T-helper 1 cell treated with Interleukin-12 subunit alpha and Interleukin-12 subunit beta and Interleukin-4 antibody, amounts not matched to agents 30 ng/mL and 1 ng/mL, for 36 hours (primary cell): ENCODE data around the gene LRCH4. TPM values are rescaled to one million over a fixed set of nuclear protein-coding genes. Genes with fewer than 3 reads are reported as not detected.

Experiments
- intact Hi-C: fragments of 100-400 bp; cut with micrococcal nuclease; formaldehyde crosslinking; loops from one replicate; pipeline ENCODE4 v1.15.1; 2024
- total RNA-seq: library from RNA; stranded (reverse); gene quantifications from 2 replicates; pipeline ENCODE4 v1.2.3, GENCODE V29; 2022

The LRCH4 gene, protein sequence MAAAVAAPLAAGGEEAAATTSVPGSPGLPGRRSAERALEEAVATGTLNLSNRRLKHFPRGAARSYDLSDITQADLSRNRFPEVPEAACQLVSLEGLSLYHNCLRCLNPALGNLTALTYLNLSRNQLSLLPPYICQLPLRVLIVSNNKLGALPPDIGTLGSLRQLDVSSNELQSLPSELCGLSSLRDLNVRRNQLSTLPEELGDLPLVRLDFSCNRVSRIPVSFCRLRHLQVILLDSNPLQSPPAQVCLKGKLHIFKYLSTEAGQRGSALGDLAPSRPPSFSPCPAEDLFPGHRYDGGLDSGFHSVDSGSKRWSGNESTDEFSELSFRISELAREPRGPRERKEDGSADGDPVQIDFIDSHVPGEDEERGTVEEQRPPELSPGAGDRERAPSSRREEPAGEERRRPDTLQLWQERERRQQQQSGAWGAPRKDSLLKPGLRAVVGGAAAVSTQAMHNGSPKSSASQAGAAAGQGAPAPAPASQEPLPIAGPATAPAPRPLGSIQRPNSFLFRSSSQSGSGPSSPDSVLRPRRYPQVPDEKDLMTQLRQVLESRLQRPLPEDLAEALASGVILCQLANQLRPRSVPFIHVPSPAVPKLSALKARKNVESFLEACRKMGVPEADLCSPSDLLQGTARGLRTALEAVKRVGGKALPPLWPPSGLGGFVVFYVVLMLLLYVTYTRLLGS
- 171 and 180 TPM in 2 replicates for total RNA-seq

DNA sequence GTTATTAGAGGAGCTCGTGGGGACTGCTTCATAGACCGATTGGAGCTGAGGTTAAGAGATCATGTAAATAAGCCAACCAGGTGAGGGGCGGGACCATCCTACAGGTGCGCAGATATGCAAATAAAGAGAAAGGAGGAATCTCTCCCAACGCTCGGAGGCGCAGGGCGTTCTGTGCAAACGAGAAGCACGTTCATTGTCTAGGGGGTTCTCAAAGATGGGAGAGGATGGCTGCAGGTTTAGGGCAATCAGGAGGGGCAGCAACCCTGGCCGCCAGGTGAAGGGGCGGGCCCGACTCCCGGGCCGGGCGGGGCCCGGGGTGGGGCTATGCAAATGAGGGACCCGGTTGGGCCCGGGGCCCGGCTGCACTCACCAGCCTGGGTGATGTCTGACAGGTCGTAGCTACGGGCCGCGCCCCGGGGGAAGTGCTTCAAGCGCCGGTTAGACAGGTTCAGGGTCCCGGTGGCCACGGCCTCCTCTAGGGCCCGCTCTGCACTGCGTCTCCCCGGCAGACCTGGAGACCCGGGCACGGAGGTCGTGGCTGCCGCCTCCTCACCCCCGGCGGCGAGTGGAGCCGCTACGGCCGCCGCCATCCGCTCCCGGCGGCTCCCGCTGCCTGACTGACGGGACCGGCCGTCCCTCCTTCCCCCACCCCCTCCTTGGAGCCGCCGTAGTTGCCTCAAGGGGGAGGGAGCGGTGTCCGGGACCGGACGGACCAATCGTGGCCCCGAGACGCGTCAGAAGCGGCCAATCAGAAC is at the start of gene LRCH4:
Gene LRCH4 (minus strand): TSS at position 619 of the 755 bp plus-strand sequence. CDS start 29 bp downstream, at position 590.
- intact Hi-C loops = loop anchor here (1.0 to 10.0 kb wide), 17 partner anchors 19 to 484 kb away; partner anchors contain the start of genes AP4M1, CNPY4, GNB2 and MCM7

- intact Hi-C loops = loop anchor here (1.0 kb wide), 1 partner anchor 60 kb away; no protein-coding TSS in a partner anchor
These were observed 47.2 kb upstream of the LRCH4 start for GRCh38 chr7:100632951-100633717.

DNA sequence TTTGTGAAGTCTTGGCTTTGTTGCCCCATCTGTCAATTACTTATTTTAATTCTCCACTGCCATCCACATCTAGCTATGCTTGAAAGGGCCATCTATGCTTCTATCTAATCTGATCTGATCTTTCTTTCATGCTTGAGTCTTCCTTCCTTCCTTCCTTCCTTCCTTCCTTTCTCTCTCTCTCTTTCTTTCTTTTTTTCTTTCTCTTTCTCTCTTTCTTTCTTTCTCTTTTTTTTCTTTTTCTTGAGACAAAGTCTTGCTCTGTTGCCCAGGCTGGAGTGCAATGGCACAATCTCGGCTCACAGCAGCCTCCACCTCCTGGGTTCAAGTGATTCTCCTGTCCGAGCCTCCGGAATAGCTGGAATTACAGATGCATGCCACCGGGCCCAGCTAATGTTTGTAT is 44.1 kb upstream of the LRCH4 start:
- intact Hi-C loops = no loop called here

DNA sequence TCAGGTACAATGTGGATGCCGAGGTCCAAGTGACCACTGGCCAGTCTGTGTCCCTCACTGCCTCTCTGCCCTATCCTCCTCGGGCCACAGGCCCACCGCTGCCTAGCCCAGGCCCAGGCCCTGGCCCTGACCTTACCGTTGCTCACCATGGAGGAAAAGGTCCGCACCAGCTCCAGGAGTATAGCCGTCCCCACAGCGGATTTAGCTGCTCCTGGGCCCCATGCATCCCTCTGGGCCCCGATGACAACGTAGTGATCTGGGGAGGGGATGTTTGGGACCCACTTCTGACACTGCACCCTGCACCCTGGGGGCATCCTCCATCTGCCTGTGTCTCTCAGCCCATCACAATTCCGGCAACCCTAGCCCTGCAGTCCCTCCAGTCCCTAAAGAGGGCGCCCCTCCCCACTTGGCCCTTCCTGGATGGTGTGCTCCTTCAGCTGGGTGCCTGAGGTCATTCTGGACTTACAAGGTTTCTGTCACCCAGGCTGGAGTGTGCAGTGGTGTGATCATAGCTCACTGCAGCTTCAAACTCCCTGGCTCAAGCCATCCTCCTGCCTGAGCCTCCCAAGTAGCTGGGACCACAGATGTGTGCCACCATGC is 43.3 kb upstream of the LRCH4 start:
- intact Hi-C loops = loop anchor here (5.0 kb wide), 1 partner anchor 258 kb away; the partner anchor contains the start of gene UFSP1

DNA sequence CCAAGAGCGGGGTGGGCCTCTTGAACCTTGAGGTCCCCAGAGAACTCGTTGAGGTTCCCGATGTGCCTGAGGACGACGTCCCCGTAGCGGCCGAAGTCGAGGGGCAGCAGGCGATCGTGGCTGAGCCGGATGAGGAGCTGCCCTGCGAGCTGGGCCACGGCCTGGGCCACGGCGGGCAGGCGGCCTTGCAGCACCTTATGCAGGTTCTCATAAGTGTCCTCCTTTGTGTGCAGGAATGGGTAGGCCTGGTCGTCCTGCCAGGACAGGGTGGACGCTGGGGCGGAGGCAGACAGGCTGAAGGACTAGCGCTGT is 41.3 kb upstream of the LRCH4 start:
- intact Hi-C loops = loop anchor here (5.0 kb wide), 1 partner anchor 260 kb away; the partner anchor contains the start of gene UFSP1

- intact Hi-C loops = loop anchor here (1.0 to 5.0 kb wide), 11 partner anchors 14 to 261 kb away; partner anchors contain the start of genes ACTL6B, FBXO24, GNB2 and LRCH4
These were observed 40.8 kb upstream of the LRCH4 start for GRCh38 chr7:100626530-100627237.

GRCh38 chr7:100626055-100626454 is 40.1 kb upstream of the LRCH4 start:
- intact Hi-C loops = loop anchor here (1.0 to 5.0 kb wide), 11 partner anchors 14 to 261 kb away; partner anchors contain the start of genes ACTL6B, FBXO24, GNB2 and LRCH4

GRCh38 chr7:100623951-100624824 is 38.3 kb upstream of the LRCH4 start:
- intact Hi-C loops = no loop called here

DNA sequence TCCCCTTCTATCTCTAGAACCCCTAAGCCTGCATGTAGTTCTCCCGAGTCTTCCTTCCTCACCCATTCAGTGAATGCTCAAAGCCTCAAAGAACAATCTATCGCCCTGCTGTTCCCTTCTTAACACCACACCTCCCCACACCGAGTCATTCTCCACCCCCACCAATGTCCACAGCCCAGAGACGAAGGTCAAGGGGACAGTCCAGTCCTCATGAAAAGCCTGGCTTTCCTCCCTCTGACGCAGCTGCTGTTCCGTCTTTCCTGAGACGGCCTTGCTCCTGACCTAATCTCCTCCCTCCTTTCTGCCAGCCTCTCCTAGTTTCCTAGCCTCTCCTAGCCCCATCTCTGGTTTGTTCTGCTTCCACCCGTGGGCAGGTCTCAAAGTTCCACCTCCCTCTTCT is 35.6 kb upstream of the LRCH4 start:
- intact Hi-C loops = no loop called here

DNA sequence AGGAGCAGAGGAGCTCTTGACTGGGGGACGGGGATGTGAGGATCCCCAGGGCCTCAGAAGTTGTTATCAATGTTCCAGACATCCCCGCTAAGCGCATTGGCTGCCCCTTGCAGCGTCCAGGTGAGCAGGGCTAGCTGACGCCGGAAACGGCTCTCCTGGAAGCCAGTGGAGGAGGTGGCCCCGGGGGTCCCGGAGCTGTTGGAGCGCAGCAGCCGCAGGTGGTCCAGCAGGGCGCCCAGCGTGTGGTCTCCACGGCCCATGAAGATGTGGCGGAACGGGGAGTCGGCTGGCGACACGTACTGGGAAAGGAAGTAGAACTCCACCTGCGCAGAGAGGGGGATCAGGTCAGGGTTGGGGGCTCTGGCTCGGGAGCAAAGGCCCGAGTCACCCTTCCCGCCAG is 34.9 kb upstream of the LRCH4 start:
- intact Hi-C loops = no loop called here

DNA sequence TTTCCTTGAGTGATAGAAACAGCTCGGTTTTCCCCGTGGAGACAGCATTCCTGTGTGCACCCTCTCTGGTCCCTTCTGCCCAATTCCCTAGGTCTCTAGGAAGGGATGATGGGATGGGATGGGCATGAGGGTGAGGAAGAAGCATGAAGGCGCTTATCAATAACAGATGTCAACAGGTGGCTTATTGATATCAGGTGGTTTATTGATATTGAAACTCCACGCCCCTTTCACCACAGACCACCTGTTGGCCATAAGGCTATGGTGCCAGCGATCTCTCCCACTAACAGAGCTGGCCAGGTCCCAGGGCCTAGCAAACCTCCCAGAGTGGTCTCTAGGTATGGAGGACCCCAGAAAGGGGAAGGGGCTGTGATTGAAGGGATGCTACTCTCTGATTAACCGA is 34.3 kb upstream of the LRCH4 start:
- intact Hi-C loops = no loop called here

DNA sequence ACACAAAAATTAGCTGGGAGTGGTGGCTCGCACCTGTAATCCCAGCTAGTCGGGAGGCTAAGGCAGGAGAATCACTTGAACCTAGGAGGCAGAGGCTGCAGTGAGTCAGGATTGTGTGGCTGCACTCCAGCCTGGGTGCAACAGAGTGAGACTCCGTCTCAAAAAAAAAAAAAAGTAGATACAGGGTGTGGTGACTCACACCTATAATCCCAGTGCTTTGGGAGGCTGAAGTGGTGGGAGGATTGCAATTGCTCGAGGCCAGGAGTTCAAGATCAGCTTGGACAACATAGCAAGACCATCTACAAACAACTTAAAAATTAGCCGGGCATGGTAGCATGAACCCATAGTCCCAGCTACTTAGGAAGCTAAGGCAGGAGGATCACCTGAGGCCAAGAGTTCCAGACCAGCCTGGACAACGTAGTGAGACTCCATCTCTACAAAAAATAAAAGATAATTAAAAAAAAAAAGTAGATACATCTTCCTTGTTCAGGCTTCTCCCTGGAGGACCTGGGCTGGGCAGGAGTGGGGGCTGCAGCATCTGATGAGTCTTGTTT is 28.5 kb upstream of the LRCH4 start:
- intact Hi-C loops = loop anchor here (5.0 kb wide), 1 partner anchor 638 kb away; no protein-coding TSS in a partner anchor

DNA sequence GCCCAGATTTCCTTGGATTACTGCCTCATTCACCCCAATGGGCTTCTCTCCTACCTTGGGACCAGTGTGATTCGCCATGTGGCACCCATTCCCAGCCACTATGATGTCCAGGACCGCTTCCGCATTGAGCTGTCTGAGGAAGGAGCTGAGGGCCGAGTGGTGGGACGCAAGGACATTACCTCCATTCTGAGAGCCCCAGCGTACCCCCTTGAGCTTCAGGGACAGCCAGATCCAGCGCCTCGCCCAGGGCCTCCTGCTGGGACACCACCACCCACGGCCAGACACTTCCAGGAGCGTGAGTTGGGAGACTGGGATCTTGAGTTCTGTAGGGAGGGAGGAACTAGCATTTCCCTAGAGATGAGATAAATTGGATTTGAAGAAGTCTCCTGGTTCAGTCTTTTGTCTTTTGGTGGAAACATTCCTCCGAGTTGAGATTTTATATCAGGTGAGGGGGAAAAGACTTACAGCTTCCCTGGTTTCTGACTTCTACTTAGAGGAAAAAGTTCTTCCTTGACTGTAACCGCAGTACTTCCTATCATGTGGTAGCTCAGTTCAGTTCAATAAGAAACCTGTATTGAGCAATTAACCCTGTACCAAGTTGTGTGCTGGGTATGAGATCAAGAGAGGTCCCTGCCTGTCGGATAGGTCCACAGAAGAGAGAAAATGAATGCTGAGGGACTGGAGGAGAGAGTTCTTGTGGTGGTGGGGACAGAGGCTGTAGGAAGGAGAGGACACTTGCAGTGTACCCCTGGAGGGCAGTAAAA is 27.7 kb upstream of the LRCH4 start:
- intact Hi-C loops = loop anchor here (1.0 to 5.0 kb wide), 3 partner anchors 80 to 639 kb away; partner anchors contain the start of gene SLC12A9

DNA sequence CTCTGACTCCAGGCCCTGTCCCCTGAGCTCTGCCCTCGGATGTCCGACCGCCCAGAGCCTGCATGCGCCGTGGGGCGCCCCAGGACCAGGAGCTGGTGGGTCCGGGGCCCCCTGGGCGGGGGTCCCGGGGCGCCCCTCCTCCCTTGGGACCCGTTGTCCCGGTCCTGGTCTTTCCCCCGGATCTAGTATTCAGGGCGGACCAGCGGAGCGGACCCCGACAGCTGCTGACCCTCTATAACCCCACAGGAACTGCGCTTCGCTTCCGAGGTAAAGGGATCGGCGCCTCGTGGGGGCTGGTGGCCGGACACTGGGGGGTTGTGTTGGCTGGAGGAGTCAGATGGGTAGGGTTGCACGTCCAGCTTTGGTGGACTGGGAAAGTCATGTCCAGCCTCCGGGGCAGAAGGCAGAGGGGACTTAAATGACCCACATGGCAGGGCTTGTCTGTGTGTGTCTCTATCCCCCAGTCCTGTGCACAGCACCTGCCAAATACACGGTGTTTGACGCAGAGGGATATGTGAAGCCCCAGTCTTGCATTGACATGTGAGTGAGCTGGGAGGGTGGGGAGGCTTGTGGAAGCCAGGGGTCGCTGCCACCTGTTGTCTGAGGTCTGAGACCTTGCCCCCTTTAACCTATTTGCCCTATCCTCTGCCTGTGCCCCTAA is 26.9 kb upstream of the LRCH4 start:
- intact Hi-C loops = loop anchor here (1.0 to 5.0 kb wide), 13 partner anchors 9 to 639 kb away; partner anchors contain the start of genes ACTL6B, FBXO24, GNB2 and LRCH4

GRCh38 chr7:100611983-100612729 is 26.2 kb upstream of the LRCH4 start, which contains the start of gene MOSPD3:
MOSPD3 (plus strand) TSS chr7:100612540; CDS start chr7:100612792, 252 bp downstream.
- intact Hi-C loops = loop anchor here (1.0 to 5.0 kb wide), 12 partner anchors 8 to 640 kb away; partner anchors contain the start of genes ACTL6B, FBXO24, GNB2 and LRCH4

DNA sequence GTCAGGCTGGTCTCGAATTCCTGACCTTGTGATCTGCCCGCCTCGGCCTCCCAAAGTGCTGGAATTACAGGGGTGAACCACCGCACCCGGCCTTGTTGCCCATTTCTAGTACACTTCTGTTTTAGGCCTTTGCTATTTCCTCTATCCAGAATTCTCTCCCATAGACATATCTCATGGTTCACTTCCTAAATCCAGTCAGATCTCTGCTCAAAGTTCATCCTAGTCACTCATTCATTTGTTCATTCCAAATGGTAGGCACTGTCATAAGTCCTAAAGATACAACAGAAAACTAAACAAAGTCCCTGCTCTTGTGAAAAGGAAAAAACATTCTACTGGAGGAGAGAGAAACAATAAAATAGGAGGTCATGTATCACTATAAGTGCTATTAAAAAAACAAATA is 24.0 kb upstream of the LRCH4 start:
- intact Hi-C loops = loop anchor here (5.0 kb wide), 1 partner anchor 642 kb away; no protein-coding TSS in a partner anchor
